SIG-M5 (cell line): ENCODE results near the gene SNAP29.
A peak's percentile ranks its signal among the peaks of the same experiment; 100 is the strongest.
"Not testable (repeated sequence)": the region's sequence is repeated elsewhere in the genome, so short reads cannot be mapped to it uniquely, and the experiment has no call there.

Experiments used
- DNase-seq: peaks from one replicate; lab custom pipeline; 2025; lab: John Stamatoyannopoulos, UW

Gene SNAP29

DNA sequence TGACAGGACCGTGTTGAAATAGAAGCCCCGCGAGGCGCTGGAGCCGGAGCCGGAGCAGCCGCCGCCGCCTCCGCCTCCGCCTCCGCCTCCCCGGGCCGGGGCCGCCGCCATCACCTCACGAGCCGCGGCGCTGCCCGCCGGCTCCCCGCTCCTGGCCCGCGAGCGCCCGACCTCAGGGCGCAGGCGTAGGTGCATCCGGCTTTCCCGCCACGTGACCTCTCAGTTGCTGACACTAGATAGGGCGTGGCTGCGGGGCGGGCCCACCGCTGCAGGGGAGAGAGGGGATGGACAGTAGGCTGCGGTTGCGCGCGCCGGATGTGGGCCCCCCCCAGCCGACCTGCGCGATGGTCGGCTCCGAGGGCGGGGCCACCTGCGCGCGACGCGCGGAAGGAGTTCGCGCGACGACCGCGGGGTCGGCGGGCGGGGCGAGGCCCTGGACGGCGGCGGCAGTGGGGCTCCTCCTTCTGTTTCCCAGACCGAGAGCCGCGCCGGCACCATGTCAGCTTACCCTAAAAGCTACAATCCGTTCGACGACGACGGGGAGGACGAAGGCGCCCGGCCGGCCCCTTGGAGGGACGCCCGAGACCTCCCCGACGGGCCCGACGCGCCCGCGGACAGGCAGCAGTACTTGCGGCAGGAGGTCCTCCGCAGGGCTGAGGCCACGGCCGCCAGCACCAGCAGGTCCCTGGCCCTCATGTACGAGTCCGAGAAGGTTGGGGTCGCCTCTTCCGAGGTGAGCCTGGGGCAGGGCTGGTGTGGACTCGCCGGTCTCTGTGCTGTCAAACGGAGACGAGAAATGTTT, at the start of gene SNAP29, which contains the start of gene PI4KA:
SNAP29 (plus strand) TSS at position 393 of the 802 bp plus-strand sequence; CDS start at position 497, 104 bp downstream.
PI4KA (minus strand) TSS at position 197 of the 802 bp plus-strand sequence; CDS start at position 111, 86 bp downstream.
- peak; percentile 66 for DNase-seq

DNA sequence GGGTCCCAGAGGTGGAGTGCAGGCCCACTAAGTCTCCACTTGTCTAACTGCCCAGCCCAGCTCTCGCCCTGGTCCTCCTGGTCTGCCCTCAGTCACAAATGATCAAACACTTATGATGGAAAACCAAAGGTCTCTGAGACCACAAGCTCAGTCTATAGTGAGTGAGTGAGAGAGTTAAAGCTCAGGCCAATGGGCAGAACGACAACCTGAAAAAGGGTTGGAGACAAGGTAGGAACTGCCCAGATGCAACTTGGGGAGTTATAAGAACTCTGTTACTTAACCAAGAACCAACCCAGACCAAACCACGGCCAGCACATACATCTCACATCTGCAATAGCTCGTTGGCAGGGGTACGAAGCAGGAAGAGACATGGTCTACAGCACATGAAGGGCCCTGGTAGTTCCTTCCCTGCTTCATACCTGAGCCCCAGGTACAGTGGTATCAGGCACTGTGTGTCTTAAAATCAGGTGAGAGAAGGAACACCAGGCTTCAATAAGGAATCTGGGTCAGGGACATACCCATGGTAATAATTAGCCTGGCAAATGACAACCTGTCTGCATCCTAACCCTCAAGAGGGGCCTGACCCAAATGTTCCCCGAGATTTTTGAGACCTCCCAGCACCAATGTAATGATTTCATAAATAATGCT, 49.1 kb upstream of the SNAP29 start:
- DNase-seq: no peak

DNA sequence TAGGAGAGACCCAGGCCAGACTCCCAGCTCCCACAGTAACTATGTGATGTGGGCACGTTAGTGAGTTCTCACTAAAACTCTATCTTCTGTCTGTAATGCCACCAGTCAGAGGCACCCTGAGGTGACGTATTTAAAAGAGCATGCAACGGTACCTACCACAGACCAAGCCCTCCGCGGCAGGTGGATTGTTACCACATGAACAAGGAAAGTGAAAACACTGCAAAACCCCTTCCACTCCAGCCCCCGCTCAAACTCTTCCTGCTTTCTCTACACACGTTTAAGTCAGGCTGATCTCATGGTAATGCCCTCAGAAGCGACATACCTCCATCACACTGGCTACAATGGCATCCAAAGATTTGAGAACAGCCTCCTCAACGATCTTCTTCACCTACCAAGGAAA, 48.2 kb upstream of the SNAP29 start:
- DNase-seq: no peak

DNA sequence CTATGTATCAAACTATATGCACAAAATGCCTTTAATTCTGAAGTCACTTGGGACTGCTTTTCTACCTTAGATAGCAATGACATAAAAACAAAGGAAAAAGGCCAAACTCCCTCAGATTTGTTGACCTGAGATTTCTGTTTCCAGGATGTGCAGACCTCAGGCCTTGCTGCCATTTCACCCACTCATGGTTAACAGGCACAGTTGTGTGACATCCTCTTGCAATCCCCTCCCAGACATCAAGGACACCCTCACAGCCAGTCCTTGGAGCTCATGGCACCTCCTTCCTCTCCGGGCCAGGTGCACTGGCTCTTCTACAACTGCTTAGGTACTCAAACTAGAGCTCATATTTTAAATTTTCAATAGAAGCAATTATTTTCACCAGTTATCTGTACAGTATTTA, 47.6 kb upstream of the SNAP29 start:
- DNase-seq: no peak

DNA sequence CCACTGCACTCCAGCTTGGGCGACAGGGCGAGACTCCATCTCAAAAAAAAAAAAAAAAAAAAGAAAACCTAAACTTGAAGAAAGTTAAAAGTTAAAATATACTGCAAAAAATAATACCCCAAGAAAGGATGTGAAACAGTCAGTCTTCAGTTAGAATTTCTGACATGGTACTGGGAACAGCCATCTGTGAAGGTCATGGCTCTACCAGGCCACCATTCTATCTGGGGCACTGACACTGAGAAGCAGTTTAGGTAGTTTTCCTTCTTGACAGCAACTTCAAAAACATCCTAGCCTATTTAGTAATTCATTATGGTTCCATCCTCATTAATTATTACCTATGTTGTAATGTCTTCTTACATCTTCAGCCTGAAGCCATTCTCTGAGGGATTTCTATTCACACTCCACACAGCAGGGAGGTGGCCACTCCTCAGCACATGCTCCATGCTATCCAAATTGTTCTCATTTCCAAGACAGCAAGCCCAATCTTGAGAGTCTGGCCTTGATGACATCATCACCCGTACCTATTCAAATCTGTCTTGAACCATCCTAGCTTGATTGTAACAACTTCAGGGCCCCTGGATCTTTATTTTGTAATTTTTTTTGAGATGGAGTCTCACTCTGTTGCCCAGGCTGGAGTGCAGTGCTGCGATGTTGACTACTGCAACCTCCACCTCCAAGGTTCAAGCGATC, 46.7 kb upstream of the SNAP29 start:
- no peak for DNase-seq

DNA sequence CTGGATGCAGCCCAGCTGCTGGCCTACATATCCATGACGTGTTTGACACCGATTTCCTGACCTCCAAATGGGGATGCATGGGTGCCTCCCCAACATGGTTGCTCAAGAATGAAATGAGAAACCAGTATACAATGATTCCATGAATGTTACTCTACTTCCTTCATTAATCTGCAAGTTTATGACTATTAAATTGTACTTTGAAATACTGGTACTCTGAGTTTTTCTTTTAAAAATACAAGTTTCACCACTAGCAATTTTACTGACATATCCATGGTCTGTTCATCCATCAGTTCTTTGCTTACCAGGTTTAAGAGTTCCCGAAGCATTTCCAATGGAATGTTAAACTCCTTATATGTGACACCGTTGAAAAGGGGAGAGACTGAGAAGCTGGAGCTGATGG, 45.8 kb upstream of the SNAP29 start:
- DNase-seq: no peak

DNA sequence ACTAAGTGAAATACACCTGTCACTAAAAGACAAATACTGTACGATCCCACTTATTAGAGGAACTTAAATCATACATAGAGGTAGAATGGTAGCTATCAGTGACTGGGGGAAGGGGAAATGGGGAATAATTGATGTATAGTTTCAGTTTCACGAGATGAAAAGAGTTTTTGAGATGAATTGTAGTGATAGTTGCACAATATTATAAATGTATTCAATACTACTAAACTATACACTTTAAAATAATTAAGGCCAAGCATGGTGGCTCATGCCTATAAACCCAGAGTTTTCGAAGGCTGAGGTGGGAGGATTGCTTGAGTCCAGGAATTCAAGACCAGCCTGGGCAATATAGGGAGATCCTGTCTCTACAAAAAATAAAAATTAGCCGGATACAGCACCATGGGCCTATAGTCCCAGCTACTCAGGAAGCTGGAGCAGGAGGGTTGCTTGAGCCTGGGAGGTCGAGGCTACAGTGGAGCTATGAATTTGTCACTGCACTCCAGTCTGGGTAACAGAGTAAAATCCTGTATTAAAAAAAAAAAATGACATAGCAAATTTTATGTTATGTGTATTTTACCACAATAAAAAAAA, 44.5 kb upstream of the SNAP29 start:
- DNase-seq: no peak

DNA sequence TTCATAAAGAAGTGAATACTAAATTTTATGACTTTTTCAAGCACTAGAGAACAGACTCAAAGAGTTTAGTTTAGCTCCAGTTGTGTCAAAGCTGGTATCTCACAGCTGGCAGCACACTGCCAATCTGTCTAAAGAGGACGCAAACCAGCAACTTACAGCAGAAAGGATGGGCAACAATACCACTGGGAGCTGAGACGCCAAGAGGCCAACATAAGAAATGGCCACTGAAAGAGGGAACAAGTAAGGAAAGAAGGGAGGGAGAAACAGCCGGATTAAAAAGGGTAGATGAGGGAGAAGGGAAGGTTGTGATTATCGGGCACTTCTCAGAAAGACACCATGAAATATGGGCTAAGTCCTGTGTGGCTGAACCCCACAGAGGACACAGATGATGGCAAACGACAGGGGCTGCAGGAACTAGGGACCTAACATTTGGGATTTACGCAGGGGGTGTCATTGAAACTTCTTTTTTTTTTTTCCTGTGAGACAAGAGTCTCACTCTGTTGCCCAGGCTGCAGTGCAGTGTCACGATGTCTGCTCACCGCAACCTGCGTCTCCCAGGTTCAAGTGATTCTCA, 43.2 kb upstream of the SNAP29 start:
- DNase-seq: no peak

DNA sequence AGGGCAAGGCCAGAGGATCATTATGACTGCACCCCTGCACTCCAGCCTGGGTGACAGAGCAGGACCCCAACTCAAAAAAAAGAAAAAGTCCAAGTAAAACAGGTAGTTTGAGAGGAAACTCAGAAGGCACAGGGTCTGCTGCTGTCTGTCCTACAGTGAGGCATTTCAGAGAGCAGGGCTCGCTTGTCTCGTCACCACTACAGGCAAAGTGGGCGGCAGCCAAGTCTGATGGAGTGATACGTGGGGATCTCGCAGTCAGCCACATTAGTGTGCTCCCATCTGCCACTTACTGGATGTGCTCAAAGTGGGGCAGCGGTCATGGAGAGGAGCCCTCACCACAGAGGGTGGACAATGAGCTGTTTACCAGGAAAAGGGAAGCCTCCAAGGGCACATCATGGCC, 42.2 kb upstream of the SNAP29 start:
- DNase-seq: no peak

DNA sequence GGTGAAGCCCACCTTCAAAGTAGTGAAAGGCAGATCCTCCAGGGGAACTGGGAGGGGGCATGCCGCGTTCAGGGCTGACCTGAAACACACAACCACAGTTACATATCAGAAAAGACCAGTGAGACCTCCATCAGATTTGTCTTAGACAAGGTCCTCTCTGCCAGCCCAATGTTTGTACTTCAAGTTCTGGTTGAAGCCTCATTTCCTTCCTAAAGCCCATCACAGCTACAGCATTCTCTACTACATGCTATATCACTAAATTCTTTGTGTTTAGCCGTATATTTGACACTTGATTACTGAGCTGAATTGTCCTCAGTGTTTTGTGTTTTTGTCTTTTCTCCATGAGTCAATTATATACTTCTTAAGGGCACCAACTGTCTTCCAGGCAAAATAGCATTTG, 40.3 kb upstream of the SNAP29 start:
- DNase-seq: no peak

DNA sequence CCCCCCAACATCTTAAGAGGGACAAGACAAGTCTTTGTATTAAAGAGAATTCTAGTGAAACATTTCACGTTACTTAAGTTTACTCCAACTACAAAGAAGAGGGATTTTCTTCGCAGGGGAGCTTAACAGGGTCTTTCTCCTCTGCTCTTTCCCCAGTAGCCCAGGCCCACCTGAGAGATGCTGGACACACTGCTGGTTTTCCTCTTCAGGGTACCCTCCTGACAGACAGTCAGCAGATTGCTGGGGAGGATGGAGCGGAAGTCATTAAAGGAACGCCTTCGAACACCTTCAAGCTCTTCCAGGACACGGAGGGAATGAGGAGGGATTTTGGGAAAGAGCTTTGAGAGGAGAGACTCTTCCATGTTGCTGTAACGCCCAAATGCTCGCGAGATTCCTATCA, 39.3 kb upstream of the SNAP29 start:
- DNase-seq: no peak

DNA sequence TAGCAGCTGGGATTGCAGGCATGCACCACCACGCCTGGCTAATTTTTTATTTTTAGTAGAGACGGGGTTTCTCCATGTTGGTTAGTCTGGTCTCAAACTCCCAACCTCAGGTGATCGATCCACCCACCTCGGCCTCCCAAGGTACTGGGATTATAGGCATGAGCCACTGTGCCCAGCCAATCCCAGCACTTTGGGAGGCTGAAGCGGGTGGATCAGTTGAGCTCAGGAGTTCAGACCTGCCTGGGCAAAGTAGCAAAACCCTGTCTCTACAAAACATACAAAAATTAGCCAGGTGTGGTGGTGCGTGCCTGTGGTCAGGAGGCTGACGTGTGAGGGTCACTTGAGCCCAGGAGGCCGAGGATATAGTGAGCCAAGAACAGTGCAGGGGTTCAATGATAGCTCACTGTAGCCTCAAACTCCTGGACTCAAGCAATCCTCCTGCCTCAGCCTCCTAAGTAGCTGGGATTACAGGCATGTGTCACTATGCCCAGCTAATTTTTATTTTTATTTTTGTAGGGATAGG, 37.0 kb upstream of the SNAP29 start:
- not testable (repeated sequence) for DNase-seq

DNA sequence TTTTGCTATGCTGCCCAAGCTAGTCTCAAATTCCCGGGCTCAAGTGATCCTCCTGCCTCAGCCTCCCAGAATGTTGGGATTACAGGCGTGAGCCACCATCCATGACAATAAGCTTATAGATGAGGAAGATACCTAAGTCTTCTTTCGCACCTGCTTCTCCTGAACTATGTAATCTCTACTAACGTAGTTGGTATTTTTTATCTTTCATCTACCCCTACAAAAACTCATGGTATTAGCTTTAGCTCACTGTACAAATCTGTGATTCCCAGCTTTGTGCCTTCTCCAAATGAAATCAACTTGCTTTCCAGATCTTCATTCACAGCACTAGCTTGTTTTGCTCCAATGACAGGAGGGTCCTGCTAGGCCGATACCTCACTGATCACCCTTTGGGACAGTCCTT, 36.6 kb upstream of the SNAP29 start:
- no peak for DNase-seq

DNA sequence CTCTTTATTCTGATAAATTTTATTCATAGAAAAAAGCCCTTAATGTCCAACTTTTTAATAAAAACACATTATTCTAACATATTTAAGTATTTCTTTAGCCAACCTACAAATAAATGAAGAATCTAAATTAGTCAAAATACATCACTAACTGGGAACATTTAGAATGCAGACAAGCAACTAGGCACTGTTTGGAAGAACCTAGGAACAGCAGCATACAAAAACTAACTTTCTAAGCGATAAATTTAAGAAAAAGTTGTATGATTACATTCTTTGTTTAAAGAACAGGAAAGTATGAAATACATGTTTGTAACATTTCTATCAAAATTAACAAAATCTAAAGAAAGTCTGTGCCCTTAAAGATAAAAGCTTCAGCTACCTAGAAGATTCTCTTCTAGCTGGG, 35.5 kb upstream of the SNAP29 start:
- no peak for DNase-seq

DNA sequence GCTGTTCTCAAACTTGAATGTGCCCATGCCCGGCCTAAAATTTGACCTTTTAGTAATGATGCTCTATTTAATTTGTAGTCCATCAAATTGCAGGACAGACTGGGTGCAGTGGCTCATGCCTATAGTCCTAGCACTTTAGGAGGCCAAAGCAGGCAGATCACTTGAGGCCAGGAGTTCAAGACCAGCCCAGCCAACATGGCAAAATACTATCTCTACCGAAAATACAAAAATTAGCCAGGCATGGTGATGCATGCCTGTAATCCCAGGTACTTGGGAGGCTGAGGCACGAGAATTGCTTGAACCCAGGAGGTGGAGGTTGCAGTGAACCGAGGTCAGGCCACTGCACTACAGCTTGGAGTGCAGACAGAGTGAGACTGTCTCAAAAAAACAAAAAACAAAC, 33.6 kb upstream of the SNAP29 start:
- DNase-seq: not testable (repeated sequence)

DNA sequence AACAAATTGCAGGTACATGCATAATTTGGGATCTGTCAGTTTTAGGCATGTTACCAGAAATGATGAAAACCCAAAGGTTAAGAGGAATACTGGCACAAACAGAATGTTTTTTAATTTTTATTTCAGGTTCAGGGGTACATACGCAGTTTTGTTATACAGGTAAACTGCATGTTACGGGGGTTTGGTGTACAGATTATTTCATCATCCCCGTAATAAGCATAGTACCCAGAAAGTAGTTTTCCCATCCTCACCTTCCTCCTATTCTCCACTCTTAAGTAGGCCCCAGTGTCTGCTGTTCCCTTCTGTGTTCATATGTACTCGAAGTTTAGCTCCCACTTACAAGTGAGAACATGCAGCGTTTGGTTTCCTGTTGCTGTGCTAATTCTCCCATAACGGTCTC, 33.2 kb upstream of the SNAP29 start:
- DNase-seq: no peak

DNA sequence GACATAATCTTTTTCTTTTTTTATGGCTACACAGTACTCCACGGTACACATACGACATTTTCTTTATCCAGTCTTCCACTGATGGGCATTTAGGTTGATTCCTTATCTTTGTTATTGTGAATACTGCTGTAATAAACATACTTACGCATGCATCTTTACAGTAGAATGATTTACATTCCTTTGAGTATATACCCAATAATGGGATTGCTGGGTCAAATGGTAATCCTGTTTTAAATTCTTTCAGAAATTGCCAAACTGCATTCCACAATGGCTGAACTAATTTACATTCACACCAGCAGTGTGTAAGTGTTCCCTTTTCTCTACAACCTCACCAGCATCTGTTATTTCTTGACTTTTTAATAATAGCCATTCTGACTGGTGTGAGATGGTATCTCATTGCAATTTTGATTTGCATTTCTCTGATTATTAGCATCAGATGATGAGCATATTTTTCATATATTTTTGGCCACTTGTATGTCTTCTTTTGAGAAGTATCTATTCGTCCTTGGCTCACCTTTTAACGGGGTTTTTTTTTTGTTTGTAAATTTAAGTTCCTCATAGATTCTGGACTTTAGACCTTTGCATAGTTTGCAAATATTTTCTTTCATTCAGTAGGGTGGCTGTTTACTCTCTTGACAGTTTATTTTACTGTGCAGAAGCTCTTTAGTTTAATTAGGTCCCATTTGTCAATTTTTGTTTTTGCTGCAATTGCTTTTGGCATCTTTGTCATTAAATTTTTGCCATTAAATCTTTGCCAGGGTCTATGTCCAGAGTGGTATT, 32.2 kb upstream of the SNAP29 start:
- not testable (repeated sequence) for DNase-seq

DNA sequence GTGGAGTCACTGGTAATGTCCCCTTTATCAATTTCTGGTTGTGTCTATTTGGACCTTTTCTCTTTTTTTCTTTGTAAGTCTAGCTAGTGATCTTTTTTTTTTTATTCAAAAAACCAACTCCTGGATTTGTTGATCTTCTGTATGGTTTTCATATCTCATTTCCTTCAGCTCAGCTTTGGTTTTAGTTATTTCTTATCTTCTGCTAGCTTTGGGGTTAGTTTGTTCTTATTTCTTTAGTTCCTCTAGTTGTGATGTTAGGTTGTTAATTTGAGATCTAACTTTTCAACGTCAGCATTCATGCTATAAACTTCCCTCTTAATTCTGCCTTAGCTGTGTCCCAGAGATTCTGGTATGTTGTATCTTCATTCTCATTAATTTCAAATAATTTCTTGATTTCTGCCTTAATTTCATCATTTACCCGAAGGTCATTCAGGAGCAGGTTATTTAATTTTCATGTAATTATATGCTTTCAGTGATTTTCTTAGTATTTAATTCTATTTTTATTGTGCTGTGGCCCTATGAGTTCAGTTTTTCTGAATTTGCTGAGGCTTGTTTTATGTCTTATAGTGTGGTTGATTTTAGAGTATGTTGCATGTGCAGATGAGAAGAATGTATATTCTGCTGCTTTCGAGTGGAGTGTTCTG, 29.2 kb upstream of the SNAP29 start:
- no peak for DNase-seq

DNA sequence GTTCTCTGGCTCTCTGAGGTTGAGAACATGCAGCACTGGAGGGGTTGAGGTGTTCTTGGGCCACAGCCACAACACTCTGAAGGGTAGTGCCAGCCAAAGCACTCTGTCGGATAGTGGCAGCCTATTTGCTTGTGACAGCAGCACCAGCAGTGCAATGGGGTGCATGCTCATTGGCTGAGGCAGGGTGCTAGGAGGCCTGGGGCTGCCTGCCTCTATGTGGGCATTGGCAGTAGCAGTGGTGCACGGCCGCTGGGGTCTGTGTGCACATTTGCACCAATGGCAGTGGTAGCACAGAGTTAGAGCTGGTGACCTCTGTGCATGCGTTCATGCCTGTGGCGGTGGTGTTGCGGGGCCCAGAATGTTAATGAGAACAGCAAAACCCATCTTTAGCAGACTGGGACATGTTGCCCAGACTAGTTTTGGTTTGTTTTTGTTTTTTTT, 25.6 kb upstream of the SNAP29 start:
- DNase-seq: no peak

DNA sequence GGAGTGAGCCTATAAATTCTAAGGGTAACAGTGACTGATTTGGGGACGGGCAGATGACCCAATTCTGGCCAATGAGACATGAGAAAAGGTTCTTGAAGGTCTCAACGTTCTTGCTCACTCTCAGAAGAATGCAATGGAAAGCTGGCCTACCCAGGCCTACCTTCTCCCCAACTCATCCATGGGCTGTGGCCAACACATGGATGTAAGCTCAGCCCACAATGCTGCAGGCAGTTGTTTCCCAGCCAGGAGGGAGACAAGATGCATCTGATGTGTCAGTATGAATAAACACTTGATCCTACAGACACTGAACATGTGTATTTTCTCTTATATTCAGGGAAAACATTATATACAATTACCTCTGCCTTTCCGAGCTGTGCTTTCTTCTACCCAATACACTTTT, 24.6 kb upstream of the SNAP29 start:
- no peak for DNase-seq

DNA sequence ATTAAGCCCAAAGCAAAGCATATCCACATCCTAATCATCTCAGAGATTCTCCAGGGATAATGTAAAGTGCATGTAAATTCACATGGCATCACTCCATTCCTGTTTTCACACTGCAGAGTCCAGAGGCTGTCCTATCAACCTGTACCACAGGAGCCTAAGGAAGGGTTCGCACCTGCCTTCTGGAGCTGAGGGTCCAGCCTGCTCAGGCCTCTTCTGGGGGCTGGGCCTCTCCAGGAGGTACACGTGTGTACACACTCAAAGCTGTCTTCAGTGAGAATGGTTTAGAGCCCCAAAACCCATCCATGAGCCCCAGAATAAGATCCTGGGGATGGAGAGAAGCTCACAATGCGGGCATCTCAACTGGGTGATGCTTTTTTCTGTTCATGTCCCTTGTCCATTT, 24.1 kb upstream of the SNAP29 start:
- no peak for DNase-seq
